IMR-90 (cell line): ENCODE data around the gene CDKN2B-AS1. TPM values are rescaled to one million over a fixed set of nuclear protein-coding genes. Genes with fewer than 3 reads are reported as not detected.

Source experiments
- ATAC-seq: fragments of 200-7000 bp; cut with Tn5 transposase; 2 replicates; pipeline ENCODE4 v1.9.1; 2020; ENCODE audit warnings: low read depth, mild to moderate bottlenecking, moderate library complexity
- BruUV-seq: library from RNA; stranded (reverse); fragments of 400-500 nt; replicated peaks from 2 replicates; lab custom pipeline; 2021; lab: Mats Ljungman, UMichigan
- CTCF ChIA-PET: fragments of 300-600 bp; formaldehyde crosslinking; extraction: SDS; loops from one replicate; lab custom pipeline; 2021; ENCODE audit warnings: antibody characterized with exemption; lab: Yijun Ruan, JAX
- POLR2A ChIA-PET: fragments of 300-600 bp; sonication (Branson Sonifier 250); formaldehyde crosslinking; loops from one replicate; lab custom pipeline; 2022; ENCODE audit warnings: antibody characterized with exemption; ENCODE audit not compliant: unreplicated experiment; lab: Charles Lee
- DNase-seq: peaks from one replicate; pipeline ENCODE4 v3.0.0; 2013
- H2AFZ ChIP-seq: replicated peaks from 2 replicates; pipeline ENCODE3; 2013; ENCODE audit warnings: low read length, mild to moderate bottlenecking; ENCODE audit not compliant: poor library complexity
- H2AK5ac ChIP-seq: 2 replicates; pipeline ENCODE4 v1.6.1; 2013; ENCODE audit warnings: low read depth, low read length, inconsistent platforms
- H2AK9ac ChIP-seq: replicated peaks from 2 replicates; pipeline ENCODE3; 2013; ENCODE audit warnings: mild to moderate bottlenecking, low read depth, low read length, moderate library complexity; ENCODE audit not compliant: poor library complexity
- H2BK120ac ChIP-seq: 2 replicates; pipeline ENCODE4 v1.6.1; 2013; ENCODE audit warnings: low read depth, low read length, inconsistent platforms
- H2BK15ac ChIP-seq: 3 replicates; pipeline ENCODE4 v1.6.1; 2013; ENCODE audit warnings: low read depth, low read length, inconsistent platforms
- H2BK20ac ChIP-seq: 2 replicates; pipeline ENCODE4 v1.6.1; 2013; ENCODE audit warnings: low read depth, mild to moderate bottlenecking, inconsistent platforms, low read length, moderate library complexity
- H2BK5ac ChIP-seq: 2 replicates; pipeline ENCODE4 v1.6.1; 2013; ENCODE audit warnings: mild to moderate bottlenecking, low read depth, low read length, inconsistent platforms; ENCODE audit not compliant: poor library complexity, severe bottlenecking
- H3K14ac ChIP-seq: replicated peaks from 2 replicates; pipeline ENCODE4 v1.6.1; 2013; ENCODE audit warnings: low read depth, low read length, inconsistent platforms
- H3K18ac ChIP-seq: 2 replicates; pipeline ENCODE4 v1.6.1; 2013; ENCODE audit warnings: low read depth, low read length, control low read depth
- H3K23ac ChIP-seq: 2 replicates; pipeline ENCODE4 v1.6.1; 2013; ENCODE audit warnings: low read depth, low read length, inconsistent platforms
- H3K27ac ChIP-seq: 2 replicates; pipeline ENCODE4 v1.5.1; 2013; ENCODE audit warnings: mild to moderate bottlenecking, control low read depth, low read length; ENCODE audit not compliant: insufficient read depth
- H3K27me3 ChIP-seq: 2 replicates; pipeline ENCODE4 v1.6.1; 2013; ENCODE audit warnings: low read length; ENCODE audit not compliant: control insufficient read depth, insufficient read depth
- H3K36me3 ChIP-seq: 2 replicates; pipeline ENCODE4 v1.6.1; 2013; ENCODE audit warnings: low read length, mixed read lengths; ENCODE audit not compliant: control insufficient read depth, insufficient read depth
- H3K4ac ChIP-seq: 2 replicates; pipeline ENCODE4 v1.6.1; 2013; ENCODE audit warnings: low read depth, low read length, inconsistent platforms
- H3K4me1 ChIP-seq: 2 replicates; pipeline ENCODE4 v1.6.1; 2013; ENCODE audit warnings: low read length, mixed read lengths; ENCODE audit not compliant: control insufficient read depth, insufficient read depth
- H3K4me2 ChIP-seq: 2 replicates; pipeline ENCODE4 v1.6.1; 2013; ENCODE audit warnings: low read depth, mild to moderate bottlenecking, control low read depth, low read length, moderate library complexity
- H3K4me3 ChIP-seq: 2 replicates; pipeline ENCODE4 v1.5.1; 2013; ENCODE audit warnings: low read depth, mild to moderate bottlenecking, control low read depth, low read length, moderate library complexity; ENCODE audit not compliant: insufficient read depth
- H3K56ac ChIP-seq: 2 replicates; pipeline ENCODE4 v1.6.1; 2013; ENCODE audit warnings: low read length, inconsistent platforms; ENCODE audit not compliant: insufficient read depth; ENCODE audit errors: extremely low read depth
- H3K79me1 ChIP-seq, 2 experiments: 2 replicates each; pipeline ENCODE4 v1.6.1; 2013; ENCODE audit warnings: low read length in 2 of 2, inconsistent platforms in 1 of 2, low read depth in 1 of 2
- H3K9ac ChIP-seq: 2 replicates; pipeline ENCODE4 v1.6.1; 2013; ENCODE audit warnings: low read depth, low read length, control low read depth
- H3K9me1 ChIP-seq: 2 replicates; pipeline ENCODE4 v1.6.1; 2013; ENCODE audit warnings: low read length, inconsistent platforms; ENCODE audit not compliant: insufficient read depth
- H3K9me3 ChIP-seq: 2 replicates; pipeline ENCODE4 v1.6.1; 2013; ENCODE audit warnings: low read length; ENCODE audit not compliant: control insufficient read depth, insufficient read depth
- H4K20me1 ChIP-seq: 2 replicates; pipeline ENCODE4 v1.6.1; 2013; ENCODE audit warnings: low read length, inconsistent platforms; ENCODE audit not compliant: insufficient read depth
- H4K5ac ChIP-seq: 2 replicates; pipeline ENCODE4 v1.6.1; 2013; ENCODE audit warnings: mild to moderate bottlenecking, low read depth, low read length, control low read depth
- H4K8ac ChIP-seq, 2 experiments: 2 replicates each; pipeline ENCODE4 v1.6.1; 2013; ENCODE audit warnings: low read depth in 2 of 2, low read length in 2 of 2, control low read depth in 1 of 2, inconsistent platforms in 1 of 2
- H4K91ac ChIP-seq: 2 replicates; pipeline ENCODE4 v1.6.1; 2013; ENCODE audit warnings: low read depth, low read length, inconsistent platforms; ENCODE audit not compliant: insufficient read depth
- BHLHE40 ChIP-seq: fragments of 150-350 bp; IDR thresholded peaks from 2 replicates; pipeline ENCODE4 v1.6.1; 2016; ENCODE audit warnings: mild to moderate bottlenecking, low read depth, low read length
- CEBPB ChIP-seq: IDR thresholded peaks from 2 replicates; pipeline ENCODE4 v1.6.1; 2012; ENCODE audit warnings: low read depth, low read length, improper control_type of control experiment
- CHD1 ChIP-seq: IDR thresholded peaks from 2 replicates; pipeline ENCODE4 v1.6.1; 2012; ENCODE audit warnings: low read depth, low read length, improper control_type of control experiment
- CTCF ChIP-seq: conservative IDR thresholded peaks from 2 replicates; pipeline ENCODE4 v1.5.1; 2012; ENCODE audit warnings: mild to moderate bottlenecking, low read depth, low read length, improper control_type of control experiment
- MAFK ChIP-seq: IDR thresholded peaks from 2 replicates; pipeline ENCODE4 v1.6.1; 2012; ENCODE audit warnings: low read depth, low read length, improper control_type of control experiment
- MAZ ChIP-seq: IDR thresholded peaks from 2 replicates; pipeline ENCODE4 v1.6.1; 2012; ENCODE audit warnings: low read depth, mild to moderate bottlenecking, low read length, improper control_type of control experiment, moderate library complexity, borderline replicate concordance
- MXI1 ChIP-seq: IDR thresholded peaks from 2 replicates; pipeline ENCODE4 v1.6.1; 2012; ENCODE audit warnings: low read depth, mild to moderate bottlenecking, low read length, moderate library complexity, borderline replicate concordance
- NFE2L2 ChIP-seq: fragments of 150-350 bp; IDR thresholded peaks from 2 replicates; pipeline ENCODE4 v1.6.1; 2016; ENCODE audit warnings: low read depth, mild to moderate bottlenecking, low read length
- POLR2A ChIP-seq: IDR thresholded peaks from 2 replicates; pipeline ENCODE4 v1.6.1; 2012; ENCODE audit warnings: mild to moderate bottlenecking, low read depth, low read length
- RAD21 ChIP-seq: IDR thresholded peaks from 2 replicates; pipeline ENCODE4 v1.6.1; 2012; ENCODE audit warnings: low read length, improper control_type of control experiment
- SMC3 ChIP-seq: fragments of 150-350 bp; IDR thresholded peaks from 2 replicates; pipeline ENCODE4 v1.6.1; 2016; ENCODE audit warnings: low read depth, mild to moderate bottlenecking, antibody characterized with exemption, low read length, moderate library complexity
- USF2 ChIP-seq: fragments of 150-350 bp; IDR thresholded peaks from 2 replicates; pipeline ENCODE4 v1.6.1; 2017; ENCODE audit warnings: mild to moderate bottlenecking, antibody characterized with exemption, low read length, low read depth
- WGBS, 2 experiments: methylation state at CpG; one replicate each; pipeline versions ENCODE4 v1.1.5 to v1.1.7; 2013; ENCODE audit warnings: missing lambda C conversion rate in 2 of 2; ENCODE audit not compliant: insufficient read length in 1 of 2; ENCODE audit errors: extremely low coverage in 2 of 2; 5-methylcytosine and 5-hydroxymethylcytosine counted together
- dilution Hi-C: fragments of 300-500 bp; cut with HindIII; formaldehyde crosslinking; loops from one replicate; pipeline ENCODE4 v1.14.3; 2018; ENCODE audit warnings: low sequenced_read_pairs; ENCODE audit not compliant: unreplicated experiment
- in situ Hi-C: fragments of 300-500 bp; cut with MboI; formaldehyde crosslinking; loops from 3 replicates; pipeline ENCODE4 v1.14.3; 2019; ENCODE audit warnings: low sequenced_read_pairs, inconsistent platforms, mixed read lengths
- intact Hi-C: fragments of 100-400 bp; cut with micrococcal nuclease; formaldehyde crosslinking; loops from 2 replicates; pipeline ENCODE4 v1.10.0; 2022
- polyA plus RNA-seq, 3 experiments: library from polyadenylated mRNA; depleted of rRNA; stranded (reverse); fragments of >200 nt; gene quantifications; 2 replicates each; pipeline ENCODE4 v1.2.3, GENCODE V29; 2012; ENCODE audit warnings: low replicate concordance in 1 of 3
- total RNA-seq: library from RNA; depleted of rRNA; stranded (reverse); fragments of >200 nt; gene quantifications from 2 replicates; pipeline ENCODE4 v1.2.3, GENCODE V29; 2012

CDKN2B-AS1 gene
- total and polyA plus RNA-seq, 2 of the 4 experiments (the other 2 are of a cell fraction), result 1.0 to 1.1 TPM

- no peak for TF ChIP-seq CHD1
- no peak for TF ChIP-seq POLR2A
- TF ChIP-seq CEBPB, result no peak
Observed at GRCh38 chr9:21991072-21991959, 3.3 kb upstream of the CDKN2B-AS1 start (continued).

GRCh38 chr9:21993007-21993406 lies 1.6 kb upstream of the CDKN2B-AS1 start:
- no peak overlapping the region for H3K4ac ChIP-seq
- no peak overlapping the region; a peak in 2 of 4 replicates for H4K8ac ChIP-seq
- no peak overlapping the region for H2AK5ac ChIP-seq
- H3K14ac ChIP-seq, result no peak overlapping the region
- H3K27ac ChIP-seq, result no peak overlapping the region
- no peak overlapping the region for H2BK120ac ChIP-seq
- H3K79me1 ChIP-seq, result peaks cover 21 to 40% of the 10 kb centered on the region in 2 experiments
- H3K4me2 ChIP-seq, result peak overlapping the region; percentile 82
- no peak overlapping the region for H2AFZ ChIP-seq
- POLR2A ChIA-PET, result no interaction called here
- 100% methylated on average over 1 of the region's 4 CpGs; no CpG with 5 or more reads in 1 of the 2 experiments for WGBS, 2 experiments
- H2BK5ac ChIP-seq, result no peak overlapping the region
- no peak overlapping the region for H3K56ac ChIP-seq
- H3K36me3 ChIP-seq, result no peaks in the 10 kb centered on the region; the same call in 1 of the 2 replicates
- CTCF ChIA-PET, result interaction anchor here (0.6 kb wide), 1 partner anchor 50 kb away, joined by 3 read pairs; no protein-coding TSS in a partner anchor
- no TSS peak for BruUV-seq
- H2BK15ac ChIP-seq, result no peak overlapping the region
- H3K4me3 ChIP-seq, result peak overlapping the region; percentile 77
- intact Hi-C loops, result loop anchor here (10.0 kb wide), 1 partner anchor 438 kb away; no protein-coding TSS in a partner anchor
- H3K27me3 ChIP-seq, result no peaks in the 10 kb centered on the region
- H3K9me1 ChIP-seq, result no peaks in the 10 kb centered on the region
- no peak overlapping the region for H2AK9ac ChIP-seq
- H3K18ac ChIP-seq, result no peak overlapping the region
- in situ Hi-C loops, result loop anchor here (10.0 to 25.0 kb wide), 2 partner anchors 242 to 406 kb away; no protein-coding TSS in a partner anchor
- H2BK20ac ChIP-seq, result no peak overlapping the region
- no peak overlapping the region for H3K23ac ChIP-seq
- ATAC-seq (no peak), DNase-seq (no peak)
- TF ChIP-seq NFE2L2, result no peak
- TF ChIP-seq SMC3, result no peak
- no peak for TF ChIP-seq MAFK
- TF ChIP-seq MAZ, result no peak
- no peak for TF ChIP-seq CTCF
- TF ChIP-seq USF2, result no peak
- no peak for TF ChIP-seq RAD21
- no peak for TF ChIP-seq CEBPB
- TF ChIP-seq BHLHE40, result no peak
- no peak for TF ChIP-seq MXI1
- peaks cover 11% of the 10 kb centered on the region for H3K4me1 ChIP-seq
- no peaks in the 10 kb centered on the region for H4K20me1 ChIP-seq
- no peak overlapping the region for H4K5ac ChIP-seq
- H4K91ac ChIP-seq, result no peak overlapping the region
- dilution Hi-C loops, result no loop called here
- H3K9me3 ChIP-seq, result peaks cover 4% of the 10 kb centered on the region; the same call in 1 of the 2 replicates
- H3K9ac ChIP-seq, result peak overlapping the region; percentile 49
